ENCODE measurements around the gene RNF112. TPM values are rescaled to one million over a fixed set of nuclear protein-coding genes. Genes with fewer than 3 reads are reported as not detected.

Gene RNF112
- polyA plus RNA-seq, 3 donors, result 0.57 TPM; not detected in 2

DNA sequence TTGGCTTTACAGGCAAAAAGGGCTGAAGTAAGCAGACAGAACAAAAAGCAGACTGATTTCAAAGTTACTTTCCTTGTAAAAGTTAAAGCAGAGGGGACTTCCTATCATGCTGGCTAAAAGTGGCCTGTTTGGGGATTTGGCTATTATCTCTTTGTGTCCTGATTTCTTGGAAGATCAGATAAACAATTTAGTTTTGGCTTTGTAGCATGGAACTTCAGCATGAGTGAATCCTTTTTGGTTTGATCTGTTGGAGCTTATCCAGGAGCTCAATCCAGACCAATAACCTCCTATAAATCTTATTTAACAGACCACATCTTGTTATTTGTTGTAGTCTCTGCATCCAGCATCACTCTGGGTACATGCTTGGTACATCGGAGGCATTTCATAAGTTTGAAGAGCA is 8.9 kb upstream of the RNF112 start:
- H3K36me3 ChIP-seq (replicated peaks in 1 of 2; ENCODE audit: control insufficient read depth in 1 of 2, insufficient read depth in 2 of 2, low read length in 2 of 2), result no peaks in the 10 kb centered on the region
- H3K27ac ChIP-seq (ENCODE audit: low read depth in 1 of 2, low read length in 2 of 2), result no peak overlapping the region
- H2AFZ ChIP-seq (ENCODE audit: insufficient read depth, low read depth, low read length, poor library complexity, severe bottlenecking), result no peak overlapping the region
- TF ChIP-seq CTCF (IDR thresholded peaks at IDR 0.05), result no peak
- peaks cover 0 to 3% (median 0%) of the 10 kb centered on the region in 3 donors for H3K27me3 Mint-ChIP-seq (ENCODE audit: low read depth in 3 of 3)
- H3K79me2 ChIP-seq (ENCODE audit: insufficient read depth, low read length), result no peaks in the 10 kb centered on the region
- H3K4me2 ChIP-seq (replicated peaks; ENCODE audit: extremely low read depth, low read length, poor library complexity, severe bottlenecking), result no peak overlapping the region
- peaks cover 36% of the 10 kb centered on the region for H3K4me1 Mint-ChIP-seq
- peaks cover 0 to 3% of the 10 kb centered on the region in 2 donors for H3K36me3 Mint-ChIP-seq
- 86% methylated on average over 1 of the region's 1 CpG for WGBS (ENCODE audit: insufficient coverage)
- no peaks in the 10 kb centered on the region for H3K27me3 ChIP-seq (ENCODE audit: control insufficient read depth in 2 of 2, insufficient read depth in 2 of 2, low read length in 2 of 2)
- no peak overlapping the region for H3K4me3 Mint-ChIP-seq
- intact Hi-C loops (cut with micrococcal nuclease), result loop anchor here in 1 of 2 donors (5.0 kb wide), 1 partner anchor 35 kb away; no protein-coding TSS in a partner anchor
- DNase-seq, result no peak
- peaks cover 36 to 37% of the 10 kb centered on the region in 2 donors for H3K4me1 ChIP-seq (ENCODE audit: control insufficient read depth in 1 of 2, insufficient read depth in 2 of 2, low read length in 2 of 2)
- no peaks in the 10 kb centered on the region for H3K9me3 ChIP-seq (replicated peaks in 1 of 2; ENCODE audit: control insufficient read depth in 1 of 2, insufficient read depth in 1 of 2, low read length in 2 of 2)
- H3K27ac Mint-ChIP-seq, result no peak overlapping the region
- H4K20me1 ChIP-seq (ENCODE audit: insufficient read depth, low read length), result no peaks in the 10 kb centered on the region
- H3K4me3 ChIP-seq (replicated peaks in 1 of 3; ENCODE audit: low read depth in 2 of 3, low read length in 3 of 3), result no peak overlapping the region
- no peak overlapping the region for H3K9ac ChIP-seq (ENCODE audit: insufficient read depth, low read length, poor library complexity, severe bottlenecking)
- peaks cover 0 to 2% (median 0%) of the 10 kb centered on the region in 7 donors for H3K9me3 Mint-ChIP-seq

GRCh38 chr17:19403021-19403420 is 8.0 kb upstream of the RNF112 start:
- Mint-ChIP-seq H3K36me3 (peaks cover 0 to 3% of the 10 kb centered on the region in 2 donors), H3K4me1 (peaks cover 29% of the 10 kb centered on the region), H3K27ac (no peak overlapping the region), H3K4me3 (no peak overlapping the region), H3K9me3 (peaks cover 0 to 2% (median 0%) of the 10 kb centered on the region in 7 donors), H3K27me3 (ENCODE audit: low read depth in 3 of 3) (peaks cover 0 to 3% (median 0%) of the 10 kb centered on the region in 3 donors)
- Histone ChIP-seq H3K4me3 (replicated peaks in 1 of 3; ENCODE audit: low read depth in 2 of 3, low read length in 3 of 3) (no peak overlapping the region), H2AFZ (ENCODE audit: insufficient read depth, low read depth, low read length, poor library complexity, severe bottlenecking) (no peak overlapping the region), H3K36me3 (replicated peaks in 1 of 2; ENCODE audit: control insufficient read depth in 1 of 2, insufficient read depth in 2 of 2, low read length in 2 of 2) (no peaks in the 10 kb centered on the region), H3K4me2 (replicated peaks; ENCODE audit: extremely low read depth, low read length, poor library complexity, severe bottlenecking) (no peak overlapping the region), H3K9me3 (replicated peaks in 1 of 2; ENCODE audit: control insufficient read depth in 1 of 2, insufficient read depth in 1 of 2, low read length in 2 of 2) (no peaks in the 10 kb centered on the region), H3K27me3 (ENCODE audit: control insufficient read depth in 2 of 2, insufficient read depth in 2 of 2, low read length in 2 of 2) (no peaks in the 10 kb centered on the region), H3K9ac (ENCODE audit: insufficient read depth, low read length, poor library complexity, severe bottlenecking) (no peak overlapping the region), H3K4me1 (ENCODE audit: control insufficient read depth in 1 of 2, insufficient read depth in 2 of 2, low read length in 2 of 2) (peaks cover 27 to 29% of the 10 kb centered on the region in 2 donors), H4K20me1 (ENCODE audit: insufficient read depth, low read length) (no peaks in the 10 kb centered on the region), H3K79me2 (ENCODE audit: insufficient read depth, low read length) (no peaks in the 10 kb centered on the region), H3K27ac (ENCODE audit: low read depth in 1 of 2, low read length in 2 of 2) (no peak overlapping the region)
- TF ChIP-seq CTCF (IDR thresholded peaks at IDR 0.05), result no peak
- no peak for DNase-seq
- WGBS (ENCODE audit: insufficient coverage), result 95% methylated on average over 4 of the region's 4 CpGs
- intact Hi-C loops (cut with micrococcal nuclease), result loop anchor here in 1 of 2 donors (5.0 kb wide), 1 partner anchor 36 kb away; no protein-coding TSS in a partner anchor
